H1 (cell line): ENCODE measurements around the gene ARHGAP15.

Source experiments
- BRCA1 ChIP-seq: IDR thresholded peaks from 2 replicates; pipeline ENCODE4 v1.6.1; 2012; ENCODE audit warnings: low read depth, low read length, improper control_type of control experiment
- CEBPB ChIP-seq: IDR thresholded peaks from 2 replicates; pipeline ENCODE4 v1.6.1; 2012; ENCODE audit warnings: low read depth, low read length
- CREB1 ChIP-seq: IDR thresholded peaks from 2 replicates; pipeline ENCODE4 v1.6.1; 2012; ENCODE audit warnings: inconsistent platforms
- GABPA ChIP-seq: IDR thresholded peaks from 2 replicates; pipeline ENCODE4 v1.6.1; 2011; ENCODE audit warnings: mild to moderate bottlenecking, low read length, moderate library complexity, borderline replicate concordance; ENCODE audit not compliant: insufficient read depth
- HDAC6 ChIP-seq: IDR thresholded peaks from one replicate; pipeline ENCODE4 v1.7.1; 2012; ENCODE audit warnings: low read depth, mild to moderate bottlenecking, inconsistent platforms, low read length, moderate library complexity
- JUN ChIP-seq: IDR thresholded peaks from 2 replicates; pipeline ENCODE4 v1.6.1; 2011; ENCODE audit warnings: low read depth, mild to moderate bottlenecking, improper control_type of control experiment, low read length
- POLR2A ChIP-seq, 2 experiments: IDR thresholded peaks; 1 replicate in 1 of 2; 2 replicates in 1 of 2; pipeline ENCODE4 v1.6.1; 2011; ENCODE audit warnings: low read depth in 2 of 2, low read length in 2 of 2, mild to moderate bottlenecking in 2 of 2; ENCODE audit errors: control extremely low read depth in 1 of 2
- POLR2AphosphoS5 ChIP-seq: IDR thresholded peaks from 2 replicates; pipeline ENCODE4 v1.6.1; 2011; ENCODE audit warnings: low read depth, low read length
- SIN3A ChIP-seq, 2 experiments: IDR thresholded peaks in 1 of 2; conservative IDR thresholded peaks in 1 of 2; 2 replicates each; pipeline ENCODE4 v1.6.1; 2011 to 2012; ENCODE audit warnings: low read length in 2 of 2, improper control_type of control experiment in 1 of 2, low read depth in 1 of 2, mild to moderate bottlenecking in 1 of 2
- TAF1 ChIP-seq: IDR thresholded peaks from 2 replicates; pipeline ENCODE4 v1.6.1; 2011; ENCODE audit warnings: mild to moderate bottlenecking, low read depth, low read length
- TF ChIP-seq, protein P1 (sequence below): IDR thresholded peaks from 2 replicates; pipeline ENCODE4 v1.6.1; 2012; ENCODE audit warnings: inconsistent platforms
- TF ChIP-seq, protein P2 (sequence below), 3 experiments: IDR thresholded peaks; 1 replicate in 2 of 3; 2 replicates in 1 of 3; pipeline versions ENCODE4 v1.5.1 to v1.6.1; 2011; ENCODE audit warnings: low read length in 3 of 3, mild to moderate bottlenecking in 3 of 3, inconsistent platforms in 2 of 3, low read depth in 1 of 3, moderate library complexity in 1 of 3; ENCODE audit not compliant: insufficient read depth in 1 of 3; ENCODE audit errors: control extremely low read depth in 1 of 3

GRCh38 chr2:143683977-143684376, 554.8 kb downstream of the ARHGAP15 start:
- TF ChIP-seq JUN, result no peak
- no peak for TF ChIP-seq POLR2AphosphoS5
- no peak for TF ChIP-seq TAF1
- no peak for TF ChIP-seq SIN3A (conservative IDR thresholded peaks at IDR 0.05 in 1 of 2, IDR thresholded peaks at IDR 0.05 in 1 of 2; ENCODE audit: low read depth in 1 of 2, low read length in 2 of 2)
- TF ChIP-seq, protein P1, sequence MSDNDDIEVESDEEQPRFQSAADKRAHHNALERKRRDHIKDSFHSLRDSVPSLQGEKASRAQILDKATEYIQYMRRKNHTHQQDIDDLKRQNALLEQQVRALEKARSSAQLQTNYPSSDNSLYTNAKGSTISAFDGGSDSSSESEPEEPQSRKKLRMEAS, result no peak
- TF ChIP-seq GABPA, result no peak
- TF ChIP-seq, protein P2, sequence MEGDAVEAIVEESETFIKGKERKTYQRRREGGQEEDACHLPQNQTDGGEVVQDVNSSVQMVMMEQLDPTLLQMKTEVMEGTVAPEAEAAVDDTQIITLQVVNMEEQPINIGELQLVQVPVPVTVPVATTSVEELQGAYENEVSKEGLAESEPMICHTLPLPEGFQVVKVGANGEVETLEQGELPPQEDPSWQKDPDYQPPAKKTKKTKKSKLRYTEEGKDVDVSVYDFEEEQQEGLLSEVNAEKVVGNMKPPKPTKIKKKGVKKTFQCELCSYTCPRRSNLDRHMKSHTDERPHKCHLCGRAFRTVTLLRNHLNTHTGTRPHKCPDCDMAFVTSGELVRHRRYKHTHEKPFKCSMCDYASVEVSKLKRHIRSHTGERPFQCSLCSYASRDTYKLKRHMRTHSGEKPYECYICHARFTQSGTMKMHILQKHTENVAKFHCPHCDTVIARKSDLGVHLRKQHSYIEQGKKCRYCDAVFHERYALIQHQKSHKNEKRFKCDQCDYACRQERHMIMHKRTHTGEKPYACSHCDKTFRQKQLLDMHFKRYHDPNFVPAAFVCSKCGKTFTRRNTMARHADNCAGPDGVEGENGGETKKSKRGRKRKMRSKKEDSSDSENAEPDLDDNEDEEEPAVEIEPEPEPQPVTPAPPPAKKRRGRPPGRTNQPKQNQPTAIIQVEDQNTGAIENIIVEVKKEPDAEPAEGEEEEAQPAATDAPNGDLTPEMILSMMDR (IDR thresholded peaks at IDR 0.05; ENCODE audit: control extremely low read depth in 1 of 3, insufficient read depth in 1 of 3, low read depth in 1 of 3, low read length in 3 of 3), result no peak
- no peak for TF ChIP-seq CREB1
- no peak for TF ChIP-seq BRCA1
- no peak for TF ChIP-seq POLR2A (IDR thresholded peaks at IDR 0.05; ENCODE audit: control extremely low read depth in 1 of 2, low read depth in 2 of 2, low read length in 2 of 2)
- TF ChIP-seq HDAC6, result no peak
- no peak for TF ChIP-seq CEBPB
